Caco-2 (cell line): ENCODE measurements around the gene GALNTL6. TPM values are rescaled to one million over a fixed set of nuclear protein-coding genes. Genes with fewer than 3 reads are reported as not detected.

Experiments used
- BruUV-seq: library from RNA; stranded (reverse); fragments of 400-500 nt; replicated peaks from 2 replicates; lab custom pipeline; 2021; lab: Mats Ljungman, UMichigan
- CTCF ChIA-PET: fragments of 300-600 bp; sonication (Branson Sonifier 250); formaldehyde crosslinking; loops from one replicate; lab custom pipeline; 2022; ENCODE audit warnings: antibody characterized with exemption; lab: Charles Lee
- POLR2A ChIA-PET: fragments of 300-600 bp; sonication (Branson Sonifier 250); formaldehyde crosslinking; loops from one replicate; lab custom pipeline; 2022; ENCODE audit warnings: antibody characterized with exemption; lab: Charles Lee
- DNase-seq, 2 experiments: peaks; one replicate each; pipeline versions ENCODE4 v3.0.0 to v3.0.0-alpha.2; 2020 to 2022
- H3K27me3 ChIP-seq: replicated peaks from 2 replicates; pipeline ENCODE4 v1.6.0; 2011; ENCODE audit warnings: low read length; ENCODE audit not compliant: control insufficient read depth, insufficient read depth
- H3K36me3 ChIP-seq: 2 replicates; pipeline ENCODE4 v1.5.1; 2011; ENCODE audit warnings: low read length; ENCODE audit not compliant: control insufficient read depth, insufficient read depth
- H3K4me1 ChIP-seq: fragments of 250-450 bp; sonication (Bioruptor Pico); 2 replicates; pipeline ENCODE4 v1.5.1; 2020; ENCODE audit warnings: mild to moderate bottlenecking
- H3K4me3 ChIP-seq: 2 replicates; pipeline ENCODE4 v1.5.1; 2011; ENCODE audit warnings: low read depth, mild to moderate bottlenecking, control low read depth, low read length
- H3K9me3 ChIP-seq: fragments of 250-450 bp; sonication (Bioruptor Pico); 2 replicates; pipeline ENCODE4 v1.5.1; 2020; ENCODE audit warnings: mild to moderate bottlenecking, moderate library complexity
- H3K27ac Mint-ChIP-seq: one replicate; pipeline ENCODE4 v1.8.0; 2022; ENCODE audit warnings: mixed read lengths; ENCODE audit not compliant: unreplicated experiment
- H3K27me3 Mint-ChIP-seq: one replicate; pipeline ENCODE4 v1.8.0; 2022; ENCODE audit warnings: mixed read lengths; ENCODE audit not compliant: insufficient read depth, unreplicated experiment
- H3K36me3 Mint-ChIP-seq: one replicate; pipeline ENCODE4 v1.8.0; 2022; ENCODE audit warnings: mild to moderate bottlenecking, mixed read lengths; ENCODE audit not compliant: insufficient read depth, unreplicated experiment
- H3K4me1 Mint-ChIP-seq: one replicate; pipeline ENCODE4 v1.8.0; 2022; ENCODE audit warnings: low read depth, mixed read lengths; ENCODE audit not compliant: unreplicated experiment
- H3K4me3 Mint-ChIP-seq: one replicate; pipeline ENCODE4 v1.8.0; 2022; ENCODE audit warnings: mild to moderate bottlenecking, moderate library complexity, mixed read lengths; ENCODE audit not compliant: unreplicated experiment
- H3K9me3 Mint-ChIP-seq: one replicate; pipeline ENCODE4 v1.8.0; 2022; ENCODE audit warnings: mixed read lengths; ENCODE audit not compliant: unreplicated experiment
- intact Hi-C: fragments of 100-400 bp; cut with micrococcal nuclease; formaldehyde crosslinking; loops from one replicate; pipeline ENCODE4 v1.10.0; 2022; ENCODE audit not compliant: unreplicated experiment
- total RNA-seq: library from RNA; stranded (reverse); gene quantifications from 2 replicates; pipeline ENCODE4 v1.2.3, GENCODE V29; 2022
- TF ChIP-seq, protein P1 (sequence below), 2 experiments: fragments of 200-600 bp in 1 of 2; IDR thresholded peaks; 1 replicate in 1 of 2; 2 replicates in 1 of 2; pipeline versions ENCODE4 v1.5.1 to v1.8.0; 2011 to 2022; ENCODE audit warnings: antibody characterized with exemption in 1 of 2, control low read depth in 1 of 2, inconsistent platforms in 1 of 2, low read depth in 1 of 2, low read length in 1 of 2, mild to moderate bottlenecking in 1 of 2, moderate library complexity in 1 of 2; ENCODE audit not compliant: insufficient read depth in 1 of 2, severe bottlenecking in 1 of 2, unreplicated experiment in 1 of 2

The GALNTL6 gene
- total RNA-seq, 1 experiment from 2014 or later, result not detected

DNA sequence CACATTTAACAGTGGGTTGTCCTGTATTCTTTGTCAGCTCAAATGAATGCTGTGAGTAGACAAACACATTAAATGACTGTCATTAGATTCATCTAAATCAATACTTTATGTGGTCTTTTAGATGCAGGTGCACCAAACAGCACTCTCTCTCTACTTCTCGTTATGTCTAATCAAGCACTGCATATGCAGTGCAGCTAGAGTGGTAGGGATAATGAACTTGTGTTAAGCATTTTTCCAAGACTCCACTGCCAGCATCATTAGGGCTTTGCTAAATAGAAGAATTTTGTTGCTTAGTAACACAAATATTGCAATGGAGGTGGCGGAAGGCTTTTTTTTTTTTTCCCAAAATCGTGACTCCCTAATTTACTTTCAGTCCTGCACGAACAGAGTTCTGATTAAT lies 908.5 kb downstream of the GALNTL6 start:
- Mint-ChIP-seq H3K27ac (no peak overlapping the region), H3K4me3 (no peak overlapping the region), H3K4me1 (peaks cover 17% of the 10 kb centered on the region), H3K36me3 (peaks cover 5% of the 10 kb centered on the region), H3K9me3 (no peaks in the 10 kb centered on the region), H3K27me3 (no peaks in the 10 kb centered on the region)
- TF ChIP-seq, protein P1, sequence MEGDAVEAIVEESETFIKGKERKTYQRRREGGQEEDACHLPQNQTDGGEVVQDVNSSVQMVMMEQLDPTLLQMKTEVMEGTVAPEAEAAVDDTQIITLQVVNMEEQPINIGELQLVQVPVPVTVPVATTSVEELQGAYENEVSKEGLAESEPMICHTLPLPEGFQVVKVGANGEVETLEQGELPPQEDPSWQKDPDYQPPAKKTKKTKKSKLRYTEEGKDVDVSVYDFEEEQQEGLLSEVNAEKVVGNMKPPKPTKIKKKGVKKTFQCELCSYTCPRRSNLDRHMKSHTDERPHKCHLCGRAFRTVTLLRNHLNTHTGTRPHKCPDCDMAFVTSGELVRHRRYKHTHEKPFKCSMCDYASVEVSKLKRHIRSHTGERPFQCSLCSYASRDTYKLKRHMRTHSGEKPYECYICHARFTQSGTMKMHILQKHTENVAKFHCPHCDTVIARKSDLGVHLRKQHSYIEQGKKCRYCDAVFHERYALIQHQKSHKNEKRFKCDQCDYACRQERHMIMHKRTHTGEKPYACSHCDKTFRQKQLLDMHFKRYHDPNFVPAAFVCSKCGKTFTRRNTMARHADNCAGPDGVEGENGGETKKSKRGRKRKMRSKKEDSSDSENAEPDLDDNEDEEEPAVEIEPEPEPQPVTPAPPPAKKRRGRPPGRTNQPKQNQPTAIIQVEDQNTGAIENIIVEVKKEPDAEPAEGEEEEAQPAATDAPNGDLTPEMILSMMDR (IDR thresholded peaks at IDR 0.05; ENCODE audit: insufficient read depth in 1 of 2, low read depth in 1 of 2, low read length in 1 of 2, severe bottlenecking in 1 of 2, unreplicated experiment in 1 of 2), result no peak
- no peaks in the 10 kb centered on the region for H3K9me3 ChIP-seq
- H3K27me3 ChIP-seq, result no peaks in the 10 kb centered on the region
- POLR2A ChIA-PET, result no interaction called here
- intact Hi-C loops, result no loop called here
- BruUV-seq, result no TSS peak
- peaks cover 24% of the 10 kb centered on the region for H3K4me1 ChIP-seq
- H3K36me3 ChIP-seq, result no peaks in the 10 kb centered on the region
- CTCF ChIA-PET, result no interaction called here
- no peak for DNase-seq
- no peak overlapping the region for H3K4me3 ChIP-seq

GRCh38 chr4:172725581-172725980 lies 912.4 kb downstream of the GALNTL6 start:
- peak overlapping the region; percentile 18 for H3K4me3 Mint-ChIP-seq
- Histone ChIP-seq H3K9me3 (peaks cover 3% of the 10 kb centered on the region; the same call in 1 of the 2 replicates), H3K4me1 (peaks cover 33% of the 10 kb centered on the region), H3K27me3 (no peaks in the 10 kb centered on the region), H3K36me3 (no peaks in the 10 kb centered on the region), H3K4me3 (no peak overlapping the region; the same call in 1 of the 2 replicates)
- H3K27ac Mint-ChIP-seq, result peak overlapping the region; percentile 15
- H3K27me3 Mint-ChIP-seq, result no peaks in the 10 kb centered on the region
- peaks cover 10% of the 10 kb centered on the region for H3K9me3 Mint-ChIP-seq
- TF ChIP-seq, protein P1 (IDR thresholded peaks at IDR 0.05; ENCODE audit: insufficient read depth in 1 of 2, low read depth in 1 of 2, low read length in 1 of 2, severe bottlenecking in 1 of 2, unreplicated experiment in 1 of 2), result no peak
- peaks cover 24% of the 10 kb centered on the region for H3K4me1 Mint-ChIP-seq
- TSS peak; percentile 53 for BruUV-seq
- H3K36me3 Mint-ChIP-seq, result peaks cover 13% of the 10 kb centered on the region
- CTCF ChIA-PET, result no interaction called here
- no peak for DNase-seq
- intact Hi-C loops, result loop anchor here (5.0 kb wide), 1 partner anchor 172 kb away; no protein-coding TSS in a partner anchor
- POLR2A ChIA-PET, result no interaction called here

- intact Hi-C loops, result loop anchor here (1.0 to 5.0 kb wide), 3 partner anchors 18 to 171 kb away; no protein-coding TSS in a partner anchor
- H3K27me3 Mint-ChIP-seq, result no peaks in the 10 kb centered on the region
- DNase-seq, result peak; percentile 81 to 93
- H3K4me1 Mint-ChIP-seq, result peaks cover 24% of the 10 kb centered on the region
- no TSS peak for BruUV-seq
- peak overlapping the region; percentile 18 for H3K4me3 Mint-ChIP-seq
- TF ChIP-seq, protein P1 (IDR thresholded peaks at IDR 0.05; ENCODE audit: insufficient read depth in 1 of 2, low read depth in 1 of 2, low read length in 1 of 2, severe bottlenecking in 1 of 2, unreplicated experiment in 1 of 2), result no peak
- Histone ChIP-seq H3K4me3 (peak overlapping the region; percentile 8; the same call in 1 of the 2 replicates), H3K27me3 (no peaks in the 10 kb centered on the region), H3K4me1 (peaks cover 33% of the 10 kb centered on the region), H3K9me3 (peaks cover 3% of the 10 kb centered on the region; the same call in 1 of the 2 replicates), H3K36me3 (no peaks in the 10 kb centered on the region)
- ChIA-PET CTCF (no interaction called here), POLR2A (no interaction called here)
- peaks cover 12% of the 10 kb centered on the region for H3K9me3 Mint-ChIP-seq
- peak overlapping the region; percentile 15 for H3K27ac Mint-ChIP-seq
- H3K36me3 Mint-ChIP-seq, result peaks cover 13% of the 10 kb centered on the region
Measured at GRCh38 chr4:172726001-172726423, 912.8 kb downstream of the GALNTL6 start.
